ENCODE measurements around the gene RPL7A. TPM values are rescaled to one million over a fixed set of nuclear protein-coding genes. Genes with fewer than 3 reads are reported as not detected.
A peak's percentile ranks its signal among the peaks of the same experiment; 100 is the strongest.

RPL7A gene
- total and polyA plus RNA-seq, 2 of the 13 experiments (the other 11 are each of a cell fraction or from before 2014, with no cell fraction given) = 2,401 to 2,938 TPM

DNA sequence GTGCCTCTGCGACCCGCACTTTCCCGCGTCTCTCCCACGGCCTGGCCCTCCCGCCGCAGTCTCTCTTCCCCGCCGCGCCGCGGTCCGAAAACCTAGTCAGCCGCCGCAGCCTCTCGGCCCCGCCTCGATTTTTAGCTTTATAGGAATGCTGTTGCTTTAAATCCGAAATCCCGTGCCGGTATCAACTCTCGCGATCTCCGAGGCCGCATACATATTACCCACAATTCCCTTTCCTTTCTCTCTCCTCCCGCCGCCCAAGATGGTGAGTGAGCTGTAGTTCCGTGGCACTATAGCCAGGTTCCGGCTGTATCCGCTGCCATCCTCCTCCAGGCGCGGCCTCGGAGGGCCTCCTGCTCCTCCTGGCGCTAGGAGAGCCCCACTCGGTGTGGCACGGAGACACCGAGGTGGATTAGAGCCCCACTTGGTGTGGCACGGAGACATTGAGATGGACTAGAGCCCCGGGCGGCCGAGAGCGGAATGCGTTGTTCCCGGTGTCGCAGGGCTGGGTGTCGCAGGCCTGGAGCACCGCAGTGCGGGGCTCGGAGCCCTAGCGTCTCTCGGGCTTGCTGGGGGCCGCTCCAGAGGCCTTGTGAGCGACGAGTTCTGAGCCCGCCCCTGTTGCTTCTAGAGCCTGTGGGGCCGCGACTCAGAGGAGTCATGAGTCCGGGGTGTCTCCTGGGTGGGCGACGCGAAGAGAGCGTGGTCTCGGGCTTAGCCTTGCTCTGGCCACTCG is at the start of gene RPL7A, which contains the start of gene MED22 (continued):
- peak; percentile 20; the same call in 1 of the 2 replicates for TF ChIP-seq ZNF441 (CRISPR knock-in tag; IDR thresholded peaks at IDR 0.05; ENCODE audit: borderline replicate concordance)
- no peak for TF ChIP-seq ZMYM2 (CRISPR knock-in tag; IDR thresholded peaks at IDR 0.05)
- TF ChIP-seq, protein P1, sequence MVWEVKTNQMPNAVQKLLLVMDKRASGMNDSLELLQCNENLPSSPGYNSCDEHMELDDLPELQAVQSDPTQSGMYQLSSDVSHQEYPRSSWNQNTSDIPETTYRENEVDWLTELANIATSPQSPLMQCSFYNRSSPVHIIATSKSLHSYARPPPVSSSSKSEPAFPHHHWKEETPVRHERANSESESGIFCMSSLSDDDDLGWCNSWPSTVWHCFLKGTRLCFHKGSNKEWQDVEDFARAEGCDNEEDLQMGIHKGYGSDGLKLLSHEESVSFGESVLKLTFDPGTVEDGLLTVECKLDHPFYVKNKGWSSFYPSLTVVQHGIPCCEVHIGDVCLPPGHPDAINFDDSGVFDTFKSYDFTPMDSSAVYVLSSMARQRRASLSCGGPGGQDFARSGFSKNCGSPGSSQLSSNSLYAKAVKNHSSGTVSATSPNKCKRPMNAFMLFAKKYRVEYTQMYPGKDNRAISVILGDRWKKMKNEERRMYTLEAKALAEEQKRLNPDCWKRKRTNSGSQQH (CRISPR knock-in tag; IDR thresholded peaks at IDR 0.05; ENCODE audit: low read depth) = peak; percentile 67; the same call in 1 of the 2 replicates
- peak; percentile 66 for TF ChIP-seq KAT7 (CRISPR knock-in tag; IDR thresholded peaks at IDR 0.05; ENCODE audit: borderline replicate concordance)
- TF ChIP-seq ZNF616 (CRISPR knock-in tag; IDR thresholded peaks at IDR 0.05; ENCODE audit: low read depth) = no peak
- TF ChIP-seq TBP (CRISPR knock-in tag; IDR thresholded peaks at IDR 0.05) = no peak
- no peak for TF ChIP-seq JUN (CRISPR knock-in tag; IDR thresholded peaks at IDR 0.05)
- TF ChIP-seq BRD4 (CRISPR knock-in tag; IDR thresholded peaks at IDR 0.05) = peak; percentile 90
- TF ChIP-seq TAF1 (CRISPR knock-in tag; IDR thresholded peaks at IDR 0.05) = peak; percentile 100
- TF ChIP-seq, protein P2, sequence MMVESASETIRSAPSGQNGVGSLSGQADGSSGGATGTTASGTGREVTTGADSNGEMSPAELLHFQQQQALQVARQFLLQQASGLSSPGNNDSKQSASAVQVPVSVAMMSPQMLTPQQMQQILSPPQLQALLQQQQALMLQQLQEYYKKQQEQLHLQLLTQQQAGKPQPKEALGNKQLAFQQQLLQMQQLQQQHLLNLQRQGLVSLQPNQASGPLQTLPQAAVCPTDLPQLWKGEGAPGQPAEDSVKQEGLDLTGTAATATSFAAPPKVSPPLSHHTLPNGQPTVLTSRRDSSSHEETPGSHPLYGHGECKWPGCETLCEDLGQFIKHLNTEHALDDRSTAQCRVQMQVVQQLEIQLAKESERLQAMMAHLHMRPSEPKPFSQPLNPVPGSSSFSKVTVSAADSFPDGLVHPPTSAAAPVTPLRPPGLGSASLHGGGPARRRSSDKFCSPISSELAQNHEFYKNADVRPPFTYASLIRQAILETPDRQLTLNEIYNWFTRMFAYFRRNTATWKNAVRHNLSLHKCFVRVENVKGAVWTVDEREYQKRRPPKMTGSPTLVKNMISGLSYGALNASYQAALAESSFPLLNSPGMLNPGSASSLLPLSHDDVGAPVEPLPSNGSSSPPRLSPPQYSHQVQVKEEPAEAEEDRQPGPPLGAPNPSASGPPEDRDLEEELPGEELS (CRISPR knock-in tag; IDR thresholded peaks at IDR 0.05) = peak; percentile 54; the same call in 1 of the 2 replicates
- TF ChIP-seq IRX3 (CRISPR knock-in tag; IDR thresholded peaks at IDR 0.05; ENCODE audit: borderline replicate concordance, low read depth) = peak; percentile 29; the same call in 1 of the 2 replicates
- TF ChIP-seq, protein P3, sequence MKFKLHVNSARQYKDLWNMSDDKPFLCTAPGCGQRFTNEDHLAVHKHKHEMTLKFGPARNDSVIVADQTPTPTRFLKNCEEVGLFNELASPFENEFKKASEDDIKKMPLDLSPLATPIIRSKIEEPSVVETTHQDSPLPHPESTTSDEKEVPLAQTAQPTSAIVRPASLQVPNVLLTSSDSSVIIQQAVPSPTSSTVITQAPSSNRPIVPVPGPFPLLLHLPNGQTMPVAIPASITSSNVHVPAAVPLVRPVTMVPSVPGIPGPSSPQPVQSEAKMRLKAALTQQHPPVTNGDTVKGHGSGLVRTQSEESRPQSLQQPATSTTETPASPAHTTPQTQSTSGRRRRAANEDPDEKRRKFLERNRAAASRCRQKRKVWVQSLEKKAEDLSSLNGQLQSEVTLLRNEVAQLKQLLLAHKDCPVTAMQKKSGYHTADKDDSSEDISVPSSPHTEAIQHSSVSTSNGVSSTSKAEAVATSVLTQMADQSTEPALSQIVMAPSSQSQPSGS (CRISPR knock-in tag; IDR thresholded peaks at IDR 0.05) = peak; percentile 65; the same call in 1 of the 2 replicates
- TF ChIP-seq, protein P4, sequence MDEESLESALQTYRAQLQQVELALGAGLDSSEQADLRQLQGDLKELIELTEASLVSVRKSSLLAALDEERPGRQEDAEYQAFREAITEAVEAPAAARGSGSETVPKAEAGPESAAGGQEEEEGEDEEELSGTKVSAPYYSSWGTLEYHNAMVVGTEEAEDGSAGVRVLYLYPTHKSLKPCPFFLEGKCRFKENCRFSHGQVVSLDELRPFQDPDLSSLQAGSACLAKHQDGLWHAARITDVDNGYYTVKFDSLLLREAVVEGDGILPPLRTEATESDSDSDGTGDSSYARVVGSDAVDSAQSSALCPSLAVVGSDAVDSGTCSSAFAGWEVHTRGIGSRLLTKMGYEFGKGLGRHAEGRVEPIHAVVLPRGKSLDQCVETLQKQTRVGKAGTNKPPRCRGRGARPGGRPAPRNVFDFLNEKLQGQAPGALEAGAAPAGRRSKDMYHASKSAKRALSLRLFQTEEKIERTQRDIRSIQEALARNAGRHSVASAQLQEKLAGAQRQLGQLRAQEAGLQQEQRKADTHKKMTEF (CRISPR knock-in tag; IDR thresholded peaks at IDR 0.05) = peak; percentile 85
- peak; percentile 66; the same call in 1 of the 2 replicates for TF ChIP-seq NFRKB (IDR thresholded peaks at IDR 0.05)
- TF ChIP-seq, protein P5, sequence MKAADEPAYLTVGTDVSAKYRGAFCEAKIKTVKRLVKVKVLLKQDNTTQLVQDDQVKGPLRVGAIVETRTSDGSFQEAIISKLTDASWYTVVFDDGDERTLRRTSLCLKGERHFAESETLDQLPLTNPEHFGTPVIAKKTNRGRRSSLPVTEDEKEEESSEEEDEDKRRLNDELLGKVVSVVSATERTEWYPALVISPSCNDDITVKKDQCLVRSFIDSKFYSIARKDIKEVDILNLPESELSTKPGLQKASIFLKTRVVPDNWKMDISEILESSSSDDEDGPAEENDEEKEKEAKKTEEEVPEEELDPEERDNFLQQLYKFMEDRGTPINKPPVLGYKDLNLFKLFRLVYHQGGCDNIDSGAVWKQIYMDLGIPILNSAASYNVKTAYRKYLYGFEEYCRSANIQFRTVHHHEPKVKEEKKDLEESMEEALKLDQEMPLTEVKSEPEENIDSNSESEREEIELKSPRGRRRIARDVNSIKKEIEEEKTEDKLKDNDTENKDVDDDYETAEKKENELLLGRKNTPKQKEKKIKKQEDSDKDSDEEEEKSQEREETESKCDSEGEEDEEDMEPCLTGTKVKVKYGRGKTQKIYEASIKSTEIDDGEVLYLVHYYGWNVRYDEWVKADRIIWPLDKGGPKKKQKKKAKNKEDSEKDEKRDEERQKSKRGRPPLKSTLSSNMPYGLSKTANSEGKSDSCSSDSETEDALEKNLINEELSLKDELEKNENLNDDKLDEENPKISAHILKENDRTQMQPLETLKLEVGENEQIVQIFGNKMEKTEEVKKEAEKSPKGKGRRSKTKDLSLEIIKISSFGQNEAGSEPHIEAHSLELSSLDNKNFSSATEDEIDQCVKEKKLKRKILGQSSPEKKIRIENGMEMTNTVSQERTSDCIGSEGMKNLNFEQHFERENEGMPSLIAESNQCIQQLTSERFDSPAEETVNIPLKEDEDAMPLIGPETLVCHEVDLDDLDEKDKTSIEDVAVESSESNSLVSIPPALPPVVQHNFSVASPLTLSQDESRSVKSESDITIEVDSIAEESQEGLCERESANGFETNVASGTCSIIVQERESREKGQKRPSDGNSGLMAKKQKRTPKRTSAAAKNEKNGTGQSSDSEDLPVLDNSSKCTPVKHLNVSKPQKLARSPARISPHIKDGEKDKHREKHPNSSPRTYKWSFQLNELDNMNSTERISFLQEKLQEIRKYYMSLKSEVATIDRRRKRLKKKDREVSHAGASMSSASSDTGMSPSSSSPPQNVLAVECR (CRISPR knock-in tag; IDR thresholded peaks at IDR 0.05; ENCODE audit: borderline replicate concordance) = peak; percentile 89
- no peak for TF ChIP-seq CHD4 (IDR thresholded peaks at IDR 0.05; ENCODE audit: borderline replicate concordance, low read length)
- peak; percentile 11 for TF ChIP-seq HNRNPLL (IDR thresholded peaks at IDR 0.05; ENCODE audit: low read depth, low read length, poor library complexity, severe bottlenecking)
- no peak for TF ChIP-seq TCF12 (IDR thresholded peaks at IDR 0.05)
- 0 out of 2 replicates have a peak, but pooled peaks have one; percentile 58 for TF ChIP-seq TCF12 (CRISPR knock-in tag; IDR thresholded peaks at IDR 0.05)

Data from HepG2 (cell line).